ENCODE measurements around the gene CCND2.

The CCND2 gene

GRCh38 chr12:4242595-4242994, 31.0 kb upstream of the CCND2 start:
- TF ChIP-seq EGR1 (IDR thresholded peaks at IDR 0.05) (no peak), REST (IDR thresholded peaks at IDR 0.05; ENCODE audit: low read depth) (no peak), CREB1 (IDR thresholded peaks at IDR 0.05; ENCODE audit: low read depth) (no peak), ZBTB7A (IDR thresholded peaks at IDR 0.05; ENCODE audit: low read depth) (no peak), TEAD4 (IDR thresholded peaks at IDR 0.05) (no peak), FOXM1 (IDR thresholded peaks at IDR 0.05; ENCODE audit: borderline replicate concordance, low read depth) (no peak), MAX (IDR thresholded peaks at IDR 0.05) (no peak), TAF1 (IDR thresholded peaks at IDR 0.05; ENCODE audit: low read depth) (no peak), RAD21 (IDR thresholded peaks at IDR 0.05; ENCODE audit: low read depth) (no peak), EP300 (IDR thresholded peaks at IDR 0.05; ENCODE audit: borderline replicate concordance) (no peak), CEBPB (IDR thresholded peaks at IDR 0.05) (no peak)

GRCh38 chr12:4243091-4243490, 30.5 kb upstream of the CCND2 start:
- no peak for TF ChIP-seq MAX (IDR thresholded peaks at IDR 0.05)
- no peak for TF ChIP-seq REST (IDR thresholded peaks at IDR 0.05; ENCODE audit: low read depth)
- no peak for TF ChIP-seq TAF1 (IDR thresholded peaks at IDR 0.05; ENCODE audit: low read depth)
- TF ChIP-seq ZBTB7A (IDR thresholded peaks at IDR 0.05; ENCODE audit: low read depth) = no peak
- no peak for TF ChIP-seq CEBPB (IDR thresholded peaks at IDR 0.05)
- no peak for TF ChIP-seq TEAD4 (IDR thresholded peaks at IDR 0.05)
- TF ChIP-seq YY1 (IDR thresholded peaks at IDR 0.05; ENCODE audit: low read depth) = no peak
- TF ChIP-seq CREB1 (IDR thresholded peaks at IDR 0.05; ENCODE audit: low read depth) = no peak
- no peak for TF ChIP-seq FOXM1 (IDR thresholded peaks at IDR 0.05; ENCODE audit: borderline replicate concordance, low read depth)
- no peak for TF ChIP-seq USF1 (IDR thresholded peaks at IDR 0.05)
- TF ChIP-seq TCF12 (IDR thresholded peaks at IDR 0.05; ENCODE audit: low read depth) = no peak
- TF ChIP-seq EP300 (IDR thresholded peaks at IDR 0.05; ENCODE audit: borderline replicate concordance) = no peak
- no peak for TF ChIP-seq NFIC (IDR thresholded peaks at IDR 0.05)
- TF ChIP-seq RAD21 (IDR thresholded peaks at IDR 0.05; ENCODE audit: low read depth) = no peak
- TF ChIP-seq EGR1 (IDR thresholded peaks at IDR 0.05) = no peak

- TF ChIP-seq NFIC (IDR thresholded peaks at IDR 0.05) (no peak), RAD21 (IDR thresholded peaks at IDR 0.05; ENCODE audit: low read depth) (no peak), TCF12 (IDR thresholded peaks at IDR 0.05; ENCODE audit: low read depth) (no peak), CREB1 (IDR thresholded peaks at IDR 0.05; ENCODE audit: low read depth) (no peak), FOXM1 (IDR thresholded peaks at IDR 0.05; ENCODE audit: borderline replicate concordance, low read depth) (no peak), REST (IDR thresholded peaks at IDR 0.05; ENCODE audit: low read depth) (no peak), ZBTB7A (IDR thresholded peaks at IDR 0.05; ENCODE audit: low read depth) (no peak), MAX (IDR thresholded peaks at IDR 0.05) (no peak)
Measured at GRCh38 chr12:4244868-4245267, 28.7 kb upstream of the CCND2 start.

GRCh38 chr12:4245446-4245845, 28.1 kb upstream of the CCND2 start:
- no peak for TF ChIP-seq EP300 (IDR thresholded peaks at IDR 0.05; ENCODE audit: borderline replicate concordance)
- TF ChIP-seq NFIC (IDR thresholded peaks at IDR 0.05) = no peak
- TF ChIP-seq EGR1 (IDR thresholded peaks at IDR 0.05) = no peak
- TF ChIP-seq USF1 (IDR thresholded peaks at IDR 0.05) = no peak
- TF ChIP-seq FOXM1 (IDR thresholded peaks at IDR 0.05; ENCODE audit: borderline replicate concordance, low read depth) = no peak
- TF ChIP-seq CEBPB (IDR thresholded peaks at IDR 0.05) = no peak
- no peak for TF ChIP-seq YY1 (IDR thresholded peaks at IDR 0.05; ENCODE audit: low read depth)
- TF ChIP-seq MAX (IDR thresholded peaks at IDR 0.05) = no peak

Data from Ishikawa (cell line).